Retinal pigment epithelial cell (primary cell): ENCODE measurements around the gene GPX2.

Source experiments
- DNase-seq: peaks from one replicate; pipeline ENCODE4 v3.0.0-alpha.2; 2010; ENCODE audit warnings: low read depth
- H3K4me3 ChIP-seq: 2 replicates; pipeline ENCODE4 v1.5.1; 2011; ENCODE audit warnings: mild to moderate bottlenecking, low read length, control low read depth, moderate library complexity
- TF ChIP-seq, protein P1 (sequence below): conservative IDR thresholded peaks from 2 replicates; pipeline ENCODE4 v1.5.1; 2011; ENCODE audit warnings: low read depth, low read length, control low read depth, inconsistent platforms

GPX2 gene

DNA sequence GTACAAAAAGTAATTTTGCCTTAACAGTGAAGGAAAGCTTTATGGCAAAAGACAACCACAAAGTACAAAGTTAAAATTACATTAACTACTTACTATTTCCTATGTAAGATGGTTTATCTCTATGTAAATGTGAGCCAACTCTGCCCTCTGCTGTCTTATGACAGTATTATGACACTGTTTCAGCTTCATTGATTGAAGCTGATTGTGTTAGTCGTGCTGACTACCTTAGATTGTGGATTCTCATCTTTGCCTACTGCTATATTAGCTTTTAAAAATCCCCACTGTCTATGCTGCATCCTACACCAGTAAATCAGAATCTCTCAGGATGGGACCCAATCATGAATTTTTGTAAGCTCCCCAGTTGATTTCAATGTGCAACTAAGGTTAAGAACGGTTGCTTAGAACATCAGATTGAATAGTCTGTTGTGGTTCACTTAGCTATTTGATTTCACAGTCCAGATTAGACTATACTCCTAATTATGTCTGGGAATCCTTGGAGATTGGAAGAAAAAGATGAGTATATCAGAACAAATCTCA lies 50.6 kb downstream of the GPX2 start:
- H3K4me3 ChIP-seq, result no peak overlapping the region
- DNase-seq, result peak; percentile 33
- TF ChIP-seq, protein P1, sequence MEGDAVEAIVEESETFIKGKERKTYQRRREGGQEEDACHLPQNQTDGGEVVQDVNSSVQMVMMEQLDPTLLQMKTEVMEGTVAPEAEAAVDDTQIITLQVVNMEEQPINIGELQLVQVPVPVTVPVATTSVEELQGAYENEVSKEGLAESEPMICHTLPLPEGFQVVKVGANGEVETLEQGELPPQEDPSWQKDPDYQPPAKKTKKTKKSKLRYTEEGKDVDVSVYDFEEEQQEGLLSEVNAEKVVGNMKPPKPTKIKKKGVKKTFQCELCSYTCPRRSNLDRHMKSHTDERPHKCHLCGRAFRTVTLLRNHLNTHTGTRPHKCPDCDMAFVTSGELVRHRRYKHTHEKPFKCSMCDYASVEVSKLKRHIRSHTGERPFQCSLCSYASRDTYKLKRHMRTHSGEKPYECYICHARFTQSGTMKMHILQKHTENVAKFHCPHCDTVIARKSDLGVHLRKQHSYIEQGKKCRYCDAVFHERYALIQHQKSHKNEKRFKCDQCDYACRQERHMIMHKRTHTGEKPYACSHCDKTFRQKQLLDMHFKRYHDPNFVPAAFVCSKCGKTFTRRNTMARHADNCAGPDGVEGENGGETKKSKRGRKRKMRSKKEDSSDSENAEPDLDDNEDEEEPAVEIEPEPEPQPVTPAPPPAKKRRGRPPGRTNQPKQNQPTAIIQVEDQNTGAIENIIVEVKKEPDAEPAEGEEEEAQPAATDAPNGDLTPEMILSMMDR, result peak; percentile 54

DNA sequence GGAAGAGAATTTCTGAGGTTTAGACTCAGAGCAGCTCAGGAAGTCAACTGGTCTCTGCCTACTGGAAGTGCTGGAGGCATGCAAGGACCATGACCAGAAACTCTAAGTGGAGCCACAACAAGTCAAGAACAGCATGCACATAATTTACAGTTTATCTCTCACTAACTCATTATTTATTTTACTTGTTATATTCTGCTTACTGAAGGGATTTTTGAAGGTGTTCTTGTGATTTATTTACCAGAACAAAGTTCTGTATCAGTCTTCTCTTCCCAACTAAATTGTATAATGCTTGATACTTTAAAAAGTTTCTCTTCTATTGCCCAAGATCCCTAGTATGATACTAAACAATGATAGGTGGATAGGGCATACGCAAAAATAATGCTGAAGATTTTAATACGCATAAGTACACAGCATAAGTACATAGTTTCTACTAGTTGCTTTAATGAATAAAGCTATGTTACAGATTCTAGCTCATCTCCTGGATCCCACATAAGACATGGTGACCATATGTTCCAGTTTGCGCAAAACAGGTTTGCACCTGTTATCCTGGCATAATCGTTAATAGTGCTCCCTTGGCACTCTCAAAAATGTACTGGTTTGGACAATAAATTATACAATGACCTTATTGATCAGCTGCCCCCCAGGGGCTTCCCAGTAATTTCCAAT lies 51.2 kb downstream of the GPX2 start:
- TF ChIP-seq, protein P1, result no peak

DNA sequence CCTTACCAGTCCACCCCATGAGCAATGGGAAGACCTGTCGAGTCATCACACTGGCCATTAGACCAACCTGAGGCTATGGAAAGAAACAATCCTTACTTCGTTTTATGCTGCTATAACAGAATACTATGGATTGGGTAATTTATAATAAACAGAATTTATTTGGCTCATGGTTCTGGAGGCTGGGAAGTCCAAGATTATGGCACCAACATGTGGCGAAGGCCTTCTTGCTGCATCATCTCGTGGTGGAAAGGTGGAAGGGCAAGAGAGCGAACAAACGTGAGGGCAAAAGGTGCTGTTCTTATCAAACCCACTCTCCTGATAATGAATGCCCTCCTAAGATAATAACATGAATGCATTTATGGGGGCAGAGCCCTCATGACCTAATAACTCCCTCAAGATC lies 53.2 kb downstream of the GPX2 start:
- no peak for DNase-seq
- TF ChIP-seq, protein P1, result no peak
- no peak overlapping the region for H3K4me3 ChIP-seq

More for the DNA sequence above, 51.2 kb downstream of the GPX2 start:
- no peak for DNase-seq
- H3K4me3 ChIP-seq, result no peak overlapping the region
